Sciatic nerve (tissue), 2 donors: ENCODE measurements around the gene WDR72. TPM values are rescaled to one million over a fixed set of nuclear protein-coding genes. Genes with fewer than 3 reads are reported as not detected.
"Not testable (repeated sequence)": the region's sequence is repeated elsewhere in the genome, so short reads cannot be mapped to it uniquely, and the experiment has no call there.

Experiments
- ATAC-seq: fragments of 200-7000 bp; cut with Tn5 transposase; one replicate; pipeline ENCODE4 v1.9.1; 2020; ENCODE audit warnings: mild to moderate bottlenecking, moderate library complexity
- DNase-seq: peaks from one replicate; pipeline ENCODE4 v3.0.0-alpha.2; 2020; ENCODE audit warnings: low spot score
- intact Hi-C: fragments of 100-400 bp; cut with DNase I; formaldehyde crosslinking; loops from one replicate; pipeline ENCODE4 v1.14.2; 2022
- total RNA-seq: library from RNA; stranded (reverse); fragmentation: NEBNext Ultra II Directional; extraction: Animal tissue kit (Norgen Biotek cat#: 25700); gene quantifications from one replicate; pipeline ENCODE4 v1.2.1, GENCODE V29; 2021
- donor health status: DM: no; HTN: no; CAD: no.
- donor health status: DM: no; HTN: no; CAD: no.

Gene WDR72
- total RNA-seq: not detected

GRCh38 chr15:53759411-53759931, at the start of gene WDR72:
TSS of gene WDR72 (minus strand) at chr15:53759663. CDS start at chr15:53733149, 26,514 bp downstream.
- no peak for DNase-seq
- intact Hi-C loops: no loop called here
- ATAC-seq: no peak

GRCh38 chr15:53808058-53808706, 48.7 kb upstream of the WDR72 start:
- ATAC-seq: no peak
- DNase-seq: no peak
- intact Hi-C loops: no loop called here

GRCh38 chr15:53807501-53807900, 48.0 kb upstream of the WDR72 start:
- ATAC-seq (no peak), DNase-seq (no peak)
- intact Hi-C loops: no loop called here

GRCh38 chr15:53802672-53803071, 43.2 kb upstream of the WDR72 start:
- DNase-seq (no peak), ATAC-seq (no peak)

GRCh38 chr15:53791581-53791980, 32.1 kb upstream of the WDR72 start:
- ATAC-seq: no peak
- no peak for DNase-seq
- intact Hi-C loops: no loop called here

More at GRCh38 chr15:53802672-53803071, 43.2 kb upstream of the WDR72 start:
- intact Hi-C loops: no loop called here

- DNase-seq: no peak
- intact Hi-C loops: no loop called here
- ATAC-seq: no peak
Measured at GRCh38 chr15:53789654-53790375, 30.4 kb upstream of the WDR72 start.

GRCh38 chr15:53786401-53786800, 26.9 kb upstream of the WDR72 start:
- intact Hi-C loops: no loop called here
- DNase-seq: no peak
- ATAC-seq: no peak

GRCh38 chr15:53785241-53785640, 25.8 kb upstream of the WDR72 start:
- ATAC-seq, intact Hi-C loops, DNase-seq: not testable (repeated sequence)

GRCh38 chr15:53762916-53763315, 3.5 kb upstream of the WDR72 start:
- ATAC-seq (no peak), DNase-seq (no peak)
- intact Hi-C loops: no loop called here

- intact Hi-C loops: no loop called here
- DNase-seq (no peak), ATAC-seq (no peak)
Measured at GRCh38 chr15:53758412-53758811, 1.1 kb downstream of the WDR72 start.

GRCh38 chr15:53757906-53758305, 1.6 kb downstream of the WDR72 start:
- no peak for DNase-seq
- intact Hi-C loops: no loop called here
- no peak for ATAC-seq

- no peak for ATAC-seq
- no peak for DNase-seq
- intact Hi-C loops: no loop called here
Measured at GRCh38 chr15:53753813-53754212, 5.7 kb downstream of the WDR72 start.

- DNase-seq (no peak), ATAC-seq (no peak)
- intact Hi-C loops: no loop called here
Measured at GRCh38 chr15:53752406-53752805, 7.1 kb downstream of the WDR72 start.

GRCh38 chr15:53747501-53748068, 11.9 kb downstream of the WDR72 start:
- ATAC-seq (no peak), DNase-seq (no peak)
- intact Hi-C loops: no loop called here

GRCh38 chr15:53746101-53746500, 13.4 kb downstream of the WDR72 start:
- no peak for DNase-seq
- no peak for ATAC-seq
- intact Hi-C loops: no loop called here

GRCh38 chr15:53739651-53740050, 19.8 kb downstream of the WDR72 start:
- no peak for ATAC-seq
- intact Hi-C loops: no loop called here
- no peak for DNase-seq

GRCh38 chr15:53739187-53739586, 20.3 kb downstream of the WDR72 start:
- no peak for DNase-seq
- intact Hi-C loops: no loop called here
- no peak for ATAC-seq

- intact Hi-C loops: no loop called here
- DNase-seq (no peak), ATAC-seq (no peak)
Measured at GRCh38 chr15:53721334-53722087, 38.0 kb downstream of the WDR72 start.
